ENCODE data around the gene KCNA10. TPM values are rescaled to one million over a fixed set of nuclear protein-coding genes. Genes with fewer than 3 reads are reported as not detected.

Gene KCNA10
- total and polyA plus RNA-seq, 2 experiments from 2014 or later = not detected

GRCh38 chr1:110502402-110503151 lies 16.4 kb downstream of the KCNA10 start:
- H3K27ac Mint-ChIP-seq = no peak overlapping the region
- no peak overlapping the region for H3K4me3 Mint-ChIP-seq
- H3K9me3 Mint-ChIP-seq = no peaks in the 10 kb centered on the region

More at GRCh38 chr1:110502402-110503151, 16.4 kb downstream of the KCNA10 start:
- Histone ChIP-seq H3K4me3 (no peak overlapping the region), H3K27ac (ENCODE audit: low read depth) (no peak overlapping the region), H3K27me3 (ENCODE audit: insufficient read depth) (no peaks in the 10 kb centered on the region), H3K4me1 (ENCODE audit: insufficient read depth) (no peaks in the 10 kb centered on the region), H4K20me1 (replicated peaks; ENCODE audit: insufficient read depth) (no peaks in the 10 kb centered on the region), H3F3A (replicated peaks; ENCODE audit: low read depth) (no peaks in the 10 kb centered on the region), H3K4me2 (no peak overlapping the region), H3K9me2 (ENCODE audit: insufficient read depth) (no peaks in the 10 kb centered on the region), H3K36me3 (ENCODE audit: insufficient read depth) (no peaks in the 10 kb centered on the region), H2AFZ (no peak overlapping the region), H3K79me2 (replicated peaks; ENCODE audit: insufficient read depth) (no peaks in the 10 kb centered on the region)
- no peaks in the 10 kb centered on the region for H3K36me3 Mint-ChIP-seq (ENCODE audit: low read depth)
- no peak for TF ChIP-seq CREB1 (CRISPR knock-in tag; IDR thresholded peaks at IDR 0.05; ENCODE audit: low read depth)
- TF ChIP-seq ZNF114 (CRISPR knock-in tag; IDR thresholded peaks at IDR 0.05) = no peak
- TF ChIP-seq EZH2 (IDR thresholded peaks at IDR 0.05; ENCODE audit: low read depth, unreplicated experiment) = no peak
- TF ChIP-seq, protein P1, sequence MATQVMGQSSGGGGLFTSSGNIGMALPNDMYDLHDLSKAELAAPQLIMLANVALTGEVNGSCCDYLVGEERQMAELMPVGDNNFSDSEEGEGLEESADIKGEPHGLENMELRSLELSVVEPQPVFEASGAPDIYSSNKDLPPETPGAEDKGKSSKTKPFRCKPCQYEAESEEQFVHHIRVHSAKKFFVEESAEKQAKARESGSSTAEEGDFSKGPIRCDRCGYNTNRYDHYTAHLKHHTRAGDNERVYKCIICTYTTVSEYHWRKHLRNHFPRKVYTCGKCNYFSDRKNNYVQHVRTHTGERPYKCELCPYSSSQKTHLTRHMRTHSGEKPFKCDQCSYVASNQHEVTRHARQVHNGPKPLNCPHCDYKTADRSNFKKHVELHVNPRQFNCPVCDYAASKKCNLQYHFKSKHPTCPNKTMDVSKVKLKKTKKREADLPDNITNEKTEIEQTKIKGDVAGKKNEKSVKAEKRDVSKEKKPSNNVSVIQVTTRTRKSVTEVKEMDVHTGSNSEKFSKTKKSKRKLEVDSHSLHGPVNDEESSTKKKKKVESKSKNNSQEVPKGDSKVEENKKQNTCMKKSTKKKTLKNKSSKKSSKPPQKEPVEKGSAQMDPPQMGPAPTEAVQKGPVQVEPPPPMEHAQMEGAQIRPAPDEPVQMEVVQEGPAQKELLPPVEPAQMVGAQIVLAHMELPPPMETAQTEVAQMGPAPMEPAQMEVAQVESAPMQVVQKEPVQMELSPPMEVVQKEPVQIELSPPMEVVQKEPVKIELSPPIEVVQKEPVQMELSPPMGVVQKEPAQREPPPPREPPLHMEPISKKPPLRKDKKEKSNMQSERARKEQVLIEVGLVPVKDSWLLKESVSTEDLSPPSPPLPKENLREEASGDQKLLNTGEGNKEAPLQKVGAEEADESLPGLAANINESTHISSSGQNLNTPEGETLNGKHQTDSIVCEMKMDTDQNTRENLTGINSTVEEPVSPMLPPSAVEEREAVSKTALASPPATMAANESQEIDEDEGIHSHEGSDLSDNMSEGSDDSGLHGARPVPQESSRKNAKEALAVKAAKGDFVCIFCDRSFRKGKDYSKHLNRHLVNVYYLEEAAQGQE (IDR thresholded peaks at IDR 0.05; ENCODE audit: unreplicated experiment) = no peak
- no peak for TF ChIP-seq JUNB (IDR thresholded peaks at IDR 0.05; ENCODE audit: unreplicated experiment)
- TF ChIP-seq EZH2phosphoT487 (IDR thresholded peaks at IDR 0.05; ENCODE audit: unreplicated experiment) = no peak
- TF ChIP-seq ZNF462 (CRISPR knock-in tag; IDR thresholded peaks at IDR 0.05) = no peak
- DNase-seq (ENCODE audit: low spot score) (no peak), ATAC-seq (no peak)
- peaks cover 3% of the 10 kb centered on the region for H3K4me1 Mint-ChIP-seq
- peaks cover 2% of the 10 kb centered on the region for H3K27me3 Mint-ChIP-seq (ENCODE audit: insufficient read depth, low read depth, poor library complexity)
